ENCODE data around the gene SLC35F1.

The SLC35F1 gene

DNA sequence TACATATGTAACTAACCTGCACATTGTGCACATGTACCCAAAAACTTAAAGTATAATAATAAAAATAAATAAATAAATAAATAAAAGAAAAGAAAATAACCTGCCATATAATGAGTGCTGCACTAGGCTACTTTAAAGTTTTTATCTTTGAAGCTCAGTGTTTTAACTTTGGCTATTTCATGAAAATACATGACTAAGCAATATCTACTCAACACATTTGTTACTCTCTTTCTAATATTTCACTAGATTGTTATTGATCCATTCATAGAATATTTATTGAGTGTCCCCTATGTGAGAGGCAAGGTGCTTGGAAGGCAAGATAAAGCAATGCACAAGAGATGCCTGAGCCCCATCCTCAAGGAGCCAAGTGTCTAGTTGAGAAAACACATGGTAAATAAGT is 221.7 kb downstream of the SLC35F1 start:
- no peak for DNase-seq

- no peak for DNase-seq
Measured at GRCh38 chr6:118134206-118134605, 227.1 kb downstream of the SLC35F1 start.

- DNase-seq = no peak
Measured at GRCh38 chr6:118134736-118135135, 227.7 kb downstream of the SLC35F1 start.

GRCh38 chr6:118135371-118135770 is 228.3 kb downstream of the SLC35F1 start:
- no peak for DNase-seq

DNA sequence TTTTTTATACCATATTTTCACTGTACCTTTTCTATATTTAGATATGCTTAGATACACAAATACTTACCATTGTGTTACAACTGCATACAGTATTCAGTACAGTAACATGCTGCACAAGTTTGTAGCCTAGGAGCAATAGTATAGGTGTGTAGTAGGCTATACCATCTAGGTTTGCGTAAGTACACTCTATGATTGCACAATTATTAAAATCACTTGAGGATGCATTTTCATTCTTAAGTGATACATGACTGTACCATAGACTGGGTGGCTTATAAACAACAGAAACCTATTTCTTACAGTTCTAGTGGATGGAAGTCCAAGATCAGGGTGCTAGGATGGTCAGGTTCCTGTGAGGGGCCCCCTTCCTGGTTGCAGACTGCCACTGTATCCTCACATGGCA is 234.1 kb downstream of the SLC35F1 start:
- no peak for DNase-seq

DNA sequence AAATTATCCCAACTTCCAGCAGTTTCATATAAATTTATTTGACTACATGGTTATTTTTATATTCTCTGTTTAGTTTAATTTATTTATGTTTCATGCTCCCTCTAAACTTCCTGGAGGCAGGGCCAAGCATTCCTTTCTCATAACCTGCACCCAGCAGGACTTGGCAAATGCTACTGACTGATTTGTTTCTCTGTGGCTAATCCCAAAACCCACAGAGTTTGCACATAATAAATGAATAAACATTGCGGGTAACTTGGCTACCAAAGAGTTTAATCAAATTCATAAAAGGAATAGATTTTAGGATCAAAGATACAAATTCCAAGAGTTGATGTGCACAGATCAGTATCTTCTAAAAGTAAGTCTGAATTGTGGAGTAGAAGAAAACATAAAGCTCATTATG is 239.5 kb downstream of the SLC35F1 start:
- DNase-seq = no peak

GRCh38 chr6:118147511-118147910 is 240.4 kb downstream of the SLC35F1 start:
- DNase-seq = no peak

- no peak for DNase-seq
Measured at GRCh38 chr6:118148561-118148960, 241.5 kb downstream of the SLC35F1 start.

DNA sequence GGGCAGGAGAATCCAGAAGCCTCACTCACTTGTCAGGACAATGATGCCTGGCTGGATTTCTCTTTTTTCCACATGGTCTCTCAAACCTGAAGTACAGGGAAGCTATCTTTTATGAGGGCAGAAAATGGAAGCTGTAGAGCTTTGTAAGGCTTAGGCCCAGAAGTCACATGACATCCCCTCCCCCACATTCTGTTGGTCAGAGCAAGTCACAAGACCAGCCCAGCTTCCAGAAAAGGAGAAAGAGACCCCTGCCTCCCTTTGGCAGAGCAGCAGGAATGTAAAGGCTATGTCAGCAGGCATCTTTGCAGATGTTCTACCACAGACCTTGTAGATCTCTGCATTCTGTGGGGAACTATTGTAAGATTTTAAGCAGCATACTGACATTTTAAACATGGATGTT is 245.5 kb downstream of the SLC35F1 start:
- no peak for DNase-seq

DNA sequence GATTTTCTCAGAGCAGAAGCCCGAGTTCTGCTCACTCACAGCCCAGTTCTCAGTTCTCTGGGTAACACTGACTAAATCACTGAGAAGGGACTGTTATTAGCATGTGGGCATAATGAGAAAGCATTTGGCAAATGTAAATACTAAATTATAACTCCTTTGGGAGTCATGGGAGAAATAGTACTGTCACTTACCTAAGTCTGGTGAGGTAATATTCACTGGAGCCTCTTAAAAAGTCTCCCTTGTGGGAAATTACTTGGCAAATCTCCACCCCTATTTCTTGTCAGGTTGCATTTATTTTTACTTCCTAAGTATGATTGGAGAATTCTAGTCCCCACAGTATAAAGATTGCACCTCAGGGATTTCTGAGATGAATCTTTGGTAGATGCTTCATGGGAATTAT is 254.3 kb downstream of the SLC35F1 start:
- no peak for DNase-seq

DNA sequence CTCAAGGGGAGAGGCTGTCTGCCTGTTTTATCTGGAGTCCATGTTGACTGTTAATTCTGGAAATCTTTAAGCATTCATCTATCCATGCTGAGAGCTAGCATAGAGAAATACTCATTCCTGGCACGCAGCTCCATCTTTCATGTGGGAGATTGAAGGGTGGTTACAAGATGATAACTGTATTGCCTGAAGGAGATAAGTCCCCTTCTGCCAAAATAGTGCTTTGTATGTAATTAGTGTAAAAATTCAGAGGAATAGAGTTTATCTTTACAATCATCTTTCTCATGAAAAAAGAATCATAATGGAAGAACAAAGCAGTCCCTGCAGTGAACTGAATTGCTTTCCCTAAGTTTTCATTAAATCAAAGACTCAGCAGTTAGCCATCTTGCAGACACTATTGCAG is 256.5 kb downstream of the SLC35F1 start:
- no peak for DNase-seq

- DNase-seq = no peak
Measured at GRCh38 chr6:118165500-118165899, 258.4 kb downstream of the SLC35F1 start.

- no peak for DNase-seq
Measured at GRCh38 chr6:118168421-118168820, 261.4 kb downstream of the SLC35F1 start.

DNA sequence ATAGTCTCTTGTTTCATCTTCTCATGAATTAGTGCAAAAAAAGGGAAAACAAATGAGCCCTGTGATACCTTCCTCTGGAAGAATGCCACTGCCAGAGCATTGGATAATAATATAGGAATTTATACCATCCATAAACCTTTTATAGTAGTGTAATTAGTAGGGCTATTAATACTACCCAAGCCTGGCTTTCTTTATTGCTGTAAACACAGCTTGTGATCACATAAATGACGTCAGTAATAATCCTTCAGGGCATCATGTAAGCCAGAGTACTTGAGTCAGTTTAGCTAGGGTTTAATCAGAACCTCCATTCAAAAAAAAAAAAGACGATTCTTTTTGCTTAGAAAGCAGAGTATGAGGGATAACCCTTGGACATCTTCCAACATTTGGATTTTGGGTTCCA is 264.8 kb downstream of the SLC35F1 start:
- no peak for DNase-seq

GRCh38 chr6:118174071-118174470 is 267.0 kb downstream of the SLC35F1 start:
- no peak for DNase-seq

DNA sequence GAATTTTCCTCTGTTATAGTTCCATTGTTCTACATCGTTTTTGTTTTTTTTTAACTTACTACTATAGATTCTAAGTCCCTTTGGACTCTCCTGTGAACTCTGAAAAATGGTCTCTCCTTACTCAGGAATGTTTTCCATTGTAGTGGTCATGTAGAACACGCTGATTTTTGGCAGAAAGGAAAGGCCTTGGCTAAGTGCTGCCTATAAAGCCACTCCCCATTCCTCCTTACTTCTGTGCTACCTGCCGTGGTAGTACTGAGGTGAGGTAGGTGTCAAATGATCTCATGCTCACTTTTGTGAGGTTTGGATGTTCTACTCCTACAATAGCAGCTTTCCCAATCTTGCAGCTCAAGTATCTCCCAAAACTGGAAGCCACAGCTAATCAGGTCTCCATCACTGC is 270.7 kb downstream of the SLC35F1 start:
- no peak for DNase-seq

GRCh38 chr6:118179048-118179447 is 272.0 kb downstream of the SLC35F1 start:
- DNase-seq = no peak

DNA sequence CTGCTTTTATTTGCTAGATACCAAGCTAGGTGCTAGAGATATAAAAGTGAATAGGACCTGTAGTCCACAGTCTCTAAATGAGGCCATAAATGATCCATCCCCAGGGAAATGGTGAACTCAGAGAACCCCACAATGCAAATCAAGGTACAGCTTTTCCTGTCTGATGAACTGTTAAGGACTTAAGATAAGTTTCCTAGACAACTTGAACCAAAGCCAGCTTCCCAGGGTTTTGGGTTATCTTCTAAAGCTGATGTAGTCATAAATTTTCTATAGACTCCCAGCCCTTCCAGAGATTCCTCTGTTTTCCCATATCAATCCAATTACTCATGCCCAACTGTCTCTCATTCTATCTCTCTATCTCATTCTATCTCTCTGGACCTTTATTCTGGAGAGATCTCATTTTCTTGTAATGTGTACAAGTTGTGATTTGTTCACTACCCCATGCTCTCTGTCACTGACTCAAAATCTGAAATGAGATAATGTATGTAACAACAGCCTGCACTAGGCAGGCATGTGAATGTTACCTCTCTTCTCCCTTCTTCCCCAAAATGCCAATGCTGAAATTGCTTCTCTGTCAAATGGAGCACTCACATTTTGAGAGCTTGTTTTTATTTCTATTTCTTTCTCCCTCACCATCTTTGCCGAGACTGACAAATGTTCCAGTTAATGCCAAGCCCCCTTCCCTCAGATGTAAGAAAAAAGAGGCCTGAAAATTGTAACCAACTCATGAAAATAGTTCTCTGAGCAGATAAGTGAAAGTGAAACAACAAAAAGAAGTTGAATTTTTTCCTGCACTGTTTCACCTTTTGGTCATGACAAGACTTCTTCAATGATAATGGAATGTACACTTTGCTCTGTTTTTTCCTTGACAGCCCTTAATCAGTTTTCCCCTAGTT is 279.9 kb downstream of the SLC35F1 start:
- no peak for DNase-seq

- DNase-seq = no peak
Measured at GRCh38 chr6:118187568-118188164, 280.6 kb downstream of the SLC35F1 start.

- DNase-seq = no peak
Measured at GRCh38 chr6:118188561-118188960, 281.5 kb downstream of the SLC35F1 start.

DNA sequence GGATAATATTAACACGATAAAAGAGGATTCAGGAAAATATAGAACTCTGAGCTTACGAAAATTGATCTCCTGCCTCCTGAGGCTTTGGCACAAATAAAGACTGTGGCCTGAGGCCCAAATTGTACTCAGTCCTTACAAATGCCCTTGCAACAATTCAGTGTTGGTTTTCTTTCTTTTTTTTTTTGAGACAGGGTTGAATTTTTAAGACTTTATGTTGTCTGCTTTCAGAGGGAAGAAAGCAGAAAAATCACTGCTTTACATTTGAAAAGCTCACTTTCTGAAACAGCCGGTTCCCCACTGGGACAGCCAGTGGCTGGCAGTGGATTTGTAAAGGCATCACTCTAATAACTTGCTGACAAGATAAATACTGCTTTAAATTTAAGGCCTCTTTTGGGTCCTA is 290.5 kb downstream of the SLC35F1 start:
- no peak for DNase-seq

DNA sequence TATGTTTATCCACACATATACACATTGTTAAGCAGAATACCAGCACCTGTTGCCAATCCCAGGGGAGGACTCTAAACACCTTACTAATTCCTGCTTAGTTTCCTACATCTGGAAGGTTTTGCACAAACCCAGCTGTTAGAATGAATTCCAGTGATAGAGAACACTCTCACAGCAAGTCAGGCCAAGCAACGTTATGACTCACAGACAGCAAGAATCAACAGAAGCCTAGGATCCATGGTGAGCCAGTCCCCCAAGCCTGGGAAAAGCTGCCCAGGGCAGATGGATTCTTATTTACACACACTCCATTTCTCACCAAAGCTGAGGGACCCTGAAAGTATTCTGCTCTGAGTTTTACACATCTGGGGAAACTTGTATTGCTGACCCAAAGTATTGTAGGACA is 291.7 kb downstream of the SLC35F1 start:
- no peak for DNase-seq

DNA sequence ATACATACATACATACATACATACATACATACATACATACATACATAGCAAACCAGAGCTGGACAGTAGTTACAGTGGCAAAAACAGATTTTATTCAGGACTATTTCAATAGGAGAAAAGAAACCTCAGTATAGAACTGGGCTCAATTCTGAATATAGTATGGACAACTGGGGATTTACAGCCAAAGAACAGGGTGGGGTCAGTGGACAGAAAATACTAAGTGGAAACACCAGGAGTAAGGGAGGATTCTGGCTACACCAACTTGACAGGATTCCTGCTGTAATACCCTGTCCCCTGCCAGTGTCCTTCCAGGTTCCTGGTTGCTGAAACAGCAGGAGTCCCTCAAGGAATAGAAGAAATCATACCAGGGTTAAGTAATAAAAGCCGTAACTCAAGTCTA is 293.1 kb downstream of the SLC35F1 start:
- no peak for DNase-seq

- DNase-seq = no peak
Measured at GRCh38 chr6:118202517-118202916, 295.5 kb downstream of the SLC35F1 start.

- DNase-seq = no peak
Measured at GRCh38 chr6:118203545-118203944, 296.5 kb downstream of the SLC35F1 start.

All from T-helper 9 cell (primary cell).